ENCODE data around the gene MYL6. TPM values are rescaled to one million over a fixed set of nuclear protein-coding genes. Genes with fewer than 3 reads are reported as not detected.

MYL6 gene
- total and polyA plus RNA-seq, 9 of the 15 experiments (the other 6 are each of a cell fraction or from before 2014, with no cell fraction given): 557 to 1,664 (median 958) TPM

DNA sequence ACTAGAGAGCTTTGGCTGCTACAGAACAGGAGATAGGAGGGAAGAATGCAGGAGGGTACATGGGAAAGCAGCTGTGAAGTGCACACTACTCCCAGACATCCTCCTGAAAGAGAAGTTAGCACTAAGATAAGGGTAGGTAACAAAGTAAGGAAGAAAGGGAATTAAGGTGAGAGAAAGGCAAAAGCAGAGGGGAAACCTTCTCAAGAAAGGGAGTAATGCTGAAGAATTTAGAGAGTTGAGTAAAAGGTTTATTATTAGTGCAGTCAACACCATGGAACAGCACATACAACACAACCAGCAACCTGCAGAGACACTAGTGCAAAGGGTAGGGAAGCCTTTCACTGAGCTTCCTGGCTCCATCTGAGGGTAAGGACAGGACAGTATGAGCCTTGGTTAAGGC, 46.1 kb downstream of the MYL6 start:
- Histone ChIP-seq H3K9ac (ENCODE audit: insufficient read depth in 1 of 2, low read depth in 2 of 2, low read length in 2 of 2) (peak overlapping the region in 1 of 2 experiments; percentile 49; a peak in 1 of 4 replicates), H3K79me2 (ENCODE audit: control insufficient read depth, insufficient read depth, low read length) (no peaks in the 10 kb centered on the region), H3K4me1 (replicated peaks in 1 of 2; ENCODE audit: control insufficient read depth in 2 of 2, insufficient read depth in 2 of 2, low read length in 2 of 2) (peaks cover 2 to 25% of the 10 kb centered on the region in 2 experiments; a peak in 3 of 5 replicates), H3K27me3 (ENCODE audit: control insufficient read depth in 2 of 2, insufficient read depth in 2 of 2, low read length in 2 of 2) (no peaks in the 10 kb centered on the region), H3K27ac (ENCODE audit: extremely low read depth, low read depth, low read length) (peak overlapping the region; percentile 64; the same call in 1 of the 3 replicates), H3K36me3 (ENCODE audit: control insufficient read depth, insufficient read depth, low read length) (peaks cover 39% of the 10 kb centered on the region), H3K4me3 (no peak overlapping the region), H3K4me2 (ENCODE audit: insufficient read depth, low read length) (no peak overlapping the region), H3K9me1 (ENCODE audit: control insufficient read depth, insufficient read depth, low read length) (no peaks in the 10 kb centered on the region), H3K9me3 (replicated peaks; ENCODE audit: control insufficient read depth, insufficient read depth, low read depth, low read length) (no peaks in the 10 kb centered on the region), H2AFZ (ENCODE audit: low read depth, low read length) (no peak overlapping the region), H4K20me1 (replicated peaks; ENCODE audit: control insufficient read depth, insufficient read depth, low read length) (no peaks in the 10 kb centered on the region)
- TF ChIP-seq SUPT5H (IDR thresholded peaks at IDR 0.05) (no peak), HIVEP1 (CRISPR knock-in tag; IDR thresholded peaks at IDR 0.05) (no peak), CREM (IDR thresholded peaks at IDR 0.05; ENCODE audit: low read depth) (no peak), PHB (CRISPR knock-in tag; IDR thresholded peaks at IDR 0.05) (no peak)
- TF ChIP-seq, protein P1, sequence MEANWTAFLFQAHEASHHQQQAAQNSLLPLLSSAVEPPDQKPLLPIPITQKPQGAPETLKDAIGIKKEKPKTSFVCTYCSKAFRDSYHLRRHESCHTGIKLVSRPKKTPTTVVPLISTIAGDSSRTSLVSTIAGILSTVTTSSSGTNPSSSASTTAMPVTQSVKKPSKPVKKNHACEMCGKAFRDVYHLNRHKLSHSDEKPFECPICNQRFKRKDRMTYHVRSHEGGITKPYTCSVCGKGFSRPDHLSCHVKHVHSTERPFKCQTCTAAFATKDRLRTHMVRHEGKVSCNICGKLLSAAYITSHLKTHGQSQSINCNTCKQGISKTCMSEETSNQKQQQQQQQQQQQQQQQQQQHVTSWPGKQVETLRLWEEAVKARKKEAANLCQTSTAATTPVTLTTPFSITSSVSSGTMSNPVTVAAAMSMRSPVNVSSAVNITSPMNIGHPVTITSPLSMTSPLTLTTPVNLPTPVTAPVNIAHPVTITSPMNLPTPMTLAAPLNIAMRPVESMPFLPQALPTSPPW (CRISPR knock-in tag; IDR thresholded peaks at IDR 0.05): no peak
- TF ChIP-seq, protein P2, sequence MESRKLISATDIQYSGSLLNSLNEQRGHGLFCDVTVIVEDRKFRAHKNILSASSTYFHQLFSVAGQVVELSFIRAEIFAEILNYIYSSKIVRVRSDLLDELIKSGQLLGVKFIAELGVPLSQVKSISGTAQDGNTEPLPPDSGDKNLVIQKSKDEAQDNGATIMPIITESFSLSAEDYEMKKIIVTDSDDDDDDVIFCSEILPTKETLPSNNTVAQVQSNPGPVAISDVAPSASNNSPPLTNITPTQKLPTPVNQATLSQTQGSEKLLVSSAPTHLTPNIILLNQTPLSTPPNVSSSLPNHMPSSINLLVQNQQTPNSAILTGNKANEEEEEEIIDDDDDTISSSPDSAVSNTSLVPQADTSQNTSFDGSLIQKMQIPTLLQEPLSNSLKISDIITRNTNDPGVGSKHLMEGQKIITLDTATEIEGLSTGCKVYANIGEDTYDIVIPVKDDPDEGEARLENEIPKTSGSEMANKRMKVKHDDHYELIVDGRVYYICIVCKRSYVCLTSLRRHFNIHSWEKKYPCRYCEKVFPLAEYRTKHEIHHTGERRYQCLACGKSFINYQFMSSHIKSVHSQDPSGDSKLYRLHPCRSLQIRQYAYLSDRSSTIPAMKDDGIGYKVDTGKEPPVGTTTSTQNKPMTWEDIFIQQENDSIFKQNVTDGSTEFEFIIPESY (CRISPR knock-in tag; IDR thresholded peaks at IDR 0.05): no peak
- TF ChIP-seq, protein P3, sequence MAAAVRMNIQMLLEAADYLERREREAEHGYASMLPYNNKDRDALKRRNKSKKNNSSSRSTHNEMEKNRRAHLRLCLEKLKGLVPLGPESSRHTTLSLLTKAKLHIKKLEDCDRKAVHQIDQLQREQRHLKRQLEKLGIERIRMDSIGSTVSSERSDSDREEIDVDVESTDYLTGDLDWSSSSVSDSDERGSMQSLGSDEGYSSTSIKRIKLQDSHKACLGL (CRISPR knock-in tag; IDR thresholded peaks at IDR 0.05; ENCODE audit: borderline replicate concordance, poor library complexity, severe bottlenecking): no peak
- POLR2A ChIA-PET: interaction anchor here (0.5 to 6.3 kb wide), 10 partner anchors 8 to 847 kb away, joined by 3 to 68 read pairs (median 3); partner anchors contain the start of genes RNF41 and ZC3H10
- BruUV-seq (replicated peaks): no TSS peak
- CTCF ChIA-PET (ENCODE audit: low intra/inter-chr PET ratio): no interaction called here
- in situ Hi-C loops (cut with MboI) (no loop called here), intact Hi-C loops (cut with micrococcal nuclease) (no loop called here)
- ATAC-seq (peak; percentile 23), DNase-seq (ENCODE audit: extremely low read depth in 1 of 4, low spot score in 3 of 4) (no peak), FAIRE-seq (no peak)

All from K562 (cell line).